ENCODE data around the gene PPM1D.

PPM1D gene

DNA sequence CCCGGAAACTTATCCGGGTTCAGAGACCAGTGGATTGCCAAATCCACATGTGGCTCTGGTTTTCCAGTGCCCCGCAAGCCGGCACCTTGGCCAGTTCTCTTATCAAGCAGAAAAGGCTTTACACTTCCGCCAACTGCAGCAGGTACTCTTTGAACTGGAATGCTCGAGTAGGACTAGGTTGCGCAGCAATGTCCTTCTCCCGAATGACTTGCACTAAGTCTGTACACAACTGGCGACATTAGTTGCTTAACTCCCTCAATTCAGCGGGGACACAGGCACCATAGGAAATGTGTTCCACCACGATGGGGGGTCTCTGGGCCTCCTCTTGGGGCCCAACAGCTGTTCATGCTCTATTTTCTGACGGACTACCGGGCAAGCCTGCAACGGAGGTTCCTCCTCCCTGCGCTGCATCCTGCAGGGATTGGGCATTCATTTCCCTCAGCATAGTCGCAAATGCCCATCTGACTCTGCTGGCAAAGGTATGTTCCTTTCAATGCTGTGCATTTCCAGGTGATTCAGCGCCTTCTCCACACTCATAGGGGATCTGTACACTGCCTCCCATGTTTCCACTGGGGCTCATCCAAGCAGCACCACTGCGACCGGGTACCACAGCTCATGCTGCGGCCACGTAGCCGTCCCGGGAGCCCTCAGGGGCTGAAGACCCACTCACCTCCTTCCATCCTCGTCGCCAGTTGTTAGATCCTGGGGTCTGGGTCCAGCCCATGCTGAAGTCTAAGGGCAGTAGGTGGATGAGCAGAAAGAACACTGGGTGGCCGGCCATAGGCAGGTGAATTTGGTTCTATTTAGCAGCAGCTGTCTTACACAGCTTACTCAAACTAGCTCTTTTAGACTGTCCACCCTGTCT lies 39.8 kb upstream of the PPM1D start:
- H3K4me3 ChIP-seq (ENCODE audit: low read length, poor library complexity, severe bottlenecking): no peak overlapping the region
- H3K9me2 ChIP-seq (replicated peaks; ENCODE audit: low read depth, low read length): no peaks in the 10 kb centered on the region
- H3K9ac ChIP-seq (ENCODE audit: low read depth, low read length, poor library complexity, severe bottlenecking): no peak overlapping the region
- no peaks in the 10 kb centered on the region for H3F3A ChIP-seq (ENCODE audit: low read depth)
- no peaks in the 10 kb centered on the region for H3K27me3 ChIP-seq (ENCODE audit: insufficient read depth, low read length, poor library complexity, severe bottlenecking)
- peaks cover 11% of the 10 kb centered on the region; the same call in 1 of the 2 replicates for H3K9me3 ChIP-seq (ENCODE audit: insufficient read depth, low read depth, low read length)
- no peak overlapping the region for H2AFZ ChIP-seq (ENCODE audit: low read length)
- no peaks in the 10 kb centered on the region for H3K4me1 ChIP-seq (ENCODE audit: insufficient read depth, low read length, poor library complexity, severe bottlenecking)
- no peaks in the 10 kb centered on the region for H4K20me1 ChIP-seq (ENCODE audit: insufficient read depth, low read length, poor library complexity, severe bottlenecking)
- no peaks in the 10 kb centered on the region for H3K36me3 ChIP-seq (ENCODE audit: insufficient read depth, low read length)
- H3K79me2 ChIP-seq (ENCODE audit: insufficient read depth, low read length): no peaks in the 10 kb centered on the region
- no peak for TF ChIP-seq EZH2phosphoT487 (IDR thresholded peaks at IDR 0.05; ENCODE audit: borderline replicate concordance)
- TF ChIP-seq, protein P1, sequence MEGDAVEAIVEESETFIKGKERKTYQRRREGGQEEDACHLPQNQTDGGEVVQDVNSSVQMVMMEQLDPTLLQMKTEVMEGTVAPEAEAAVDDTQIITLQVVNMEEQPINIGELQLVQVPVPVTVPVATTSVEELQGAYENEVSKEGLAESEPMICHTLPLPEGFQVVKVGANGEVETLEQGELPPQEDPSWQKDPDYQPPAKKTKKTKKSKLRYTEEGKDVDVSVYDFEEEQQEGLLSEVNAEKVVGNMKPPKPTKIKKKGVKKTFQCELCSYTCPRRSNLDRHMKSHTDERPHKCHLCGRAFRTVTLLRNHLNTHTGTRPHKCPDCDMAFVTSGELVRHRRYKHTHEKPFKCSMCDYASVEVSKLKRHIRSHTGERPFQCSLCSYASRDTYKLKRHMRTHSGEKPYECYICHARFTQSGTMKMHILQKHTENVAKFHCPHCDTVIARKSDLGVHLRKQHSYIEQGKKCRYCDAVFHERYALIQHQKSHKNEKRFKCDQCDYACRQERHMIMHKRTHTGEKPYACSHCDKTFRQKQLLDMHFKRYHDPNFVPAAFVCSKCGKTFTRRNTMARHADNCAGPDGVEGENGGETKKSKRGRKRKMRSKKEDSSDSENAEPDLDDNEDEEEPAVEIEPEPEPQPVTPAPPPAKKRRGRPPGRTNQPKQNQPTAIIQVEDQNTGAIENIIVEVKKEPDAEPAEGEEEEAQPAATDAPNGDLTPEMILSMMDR (conservative IDR thresholded peaks at IDR 0.05; ENCODE audit: low read length): no peak
- no peak overlapping the region for H3K4me2 ChIP-seq (ENCODE audit: low read depth, low read length, poor library complexity, severe bottlenecking)

DNA sequence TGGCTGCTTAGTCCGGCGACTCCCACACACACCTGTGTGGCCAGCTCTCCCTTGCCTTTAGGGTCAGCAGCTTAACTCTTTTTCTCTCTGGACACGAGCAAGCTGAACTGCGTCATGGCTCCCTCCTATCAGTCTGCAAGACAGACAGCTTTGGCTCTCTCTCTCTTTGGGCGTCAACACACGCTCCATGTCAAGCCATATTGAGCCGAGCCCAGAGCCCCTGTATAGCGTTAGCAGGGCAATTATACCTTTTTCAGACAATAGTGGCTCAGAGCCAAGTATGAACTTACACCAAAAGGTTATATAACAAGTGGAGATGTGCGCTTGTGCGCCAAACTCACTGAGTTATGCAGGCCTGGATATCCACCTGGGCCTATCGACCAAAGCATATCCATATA lies 39.1 kb upstream of the PPM1D start:
- H3K36me3 ChIP-seq (ENCODE audit: insufficient read depth, low read length): no peaks in the 10 kb centered on the region

DNA sequence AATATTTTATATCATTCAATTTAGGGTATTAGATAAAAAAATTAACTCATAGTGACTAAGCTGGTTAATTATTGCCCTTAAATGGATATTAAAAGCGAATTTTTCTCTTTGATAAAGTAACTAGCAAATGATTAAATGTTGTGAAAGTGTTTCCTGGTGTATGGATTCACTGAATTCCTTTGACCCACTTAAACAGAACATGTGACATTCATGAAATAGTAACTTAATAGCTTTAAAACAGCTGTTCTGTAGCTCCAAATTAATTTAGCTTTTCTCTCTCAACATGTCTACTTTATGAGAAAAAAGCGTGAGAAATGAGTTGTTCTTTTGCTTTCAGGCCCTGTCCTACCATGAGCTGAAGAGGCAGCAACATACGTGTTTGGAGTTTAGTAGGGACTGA lies 37.6 kb upstream of the PPM1D start:
- TF ChIP-seq, protein P1 (conservative IDR thresholded peaks at IDR 0.05; ENCODE audit: low read length): no peak
- TF ChIP-seq EZH2phosphoT487 (IDR thresholded peaks at IDR 0.05; ENCODE audit: borderline replicate concordance): no peak
- no peaks in the 10 kb centered on the region for H3F3A ChIP-seq (ENCODE audit: low read depth)
- no peaks in the 10 kb centered on the region for H3K27me3 ChIP-seq (ENCODE audit: insufficient read depth, low read length, poor library complexity, severe bottlenecking)
- H3K9me3 ChIP-seq (ENCODE audit: insufficient read depth, low read depth, low read length): peaks cover 8% of the 10 kb centered on the region; the same call in 1 of the 2 replicates
- H3K4me1 ChIP-seq (ENCODE audit: insufficient read depth, low read length, poor library complexity, severe bottlenecking): no peaks in the 10 kb centered on the region
- no peaks in the 10 kb centered on the region for H3K79me2 ChIP-seq (ENCODE audit: insufficient read depth, low read length)
- H3K9ac ChIP-seq (ENCODE audit: low read depth, low read length, poor library complexity, severe bottlenecking): no peak overlapping the region
- no peaks in the 10 kb centered on the region for H3K36me3 ChIP-seq (ENCODE audit: insufficient read depth, low read length)
- no peak overlapping the region for H2AFZ ChIP-seq (ENCODE audit: low read length)
- no peak overlapping the region for H3K4me2 ChIP-seq (ENCODE audit: low read depth, low read length, poor library complexity, severe bottlenecking)
- no peaks in the 10 kb centered on the region for H4K20me1 ChIP-seq (ENCODE audit: insufficient read depth, low read length, poor library complexity, severe bottlenecking)
- H3K4me3 ChIP-seq (ENCODE audit: low read length, poor library complexity, severe bottlenecking): no peak overlapping the region
- H3K9me2 ChIP-seq (replicated peaks; ENCODE audit: low read depth, low read length): no peaks in the 10 kb centered on the region

More for the DNA sequence above, 39.1 kb upstream of the PPM1D start:
- Histone ChIP-seq H3K27me3 (ENCODE audit: insufficient read depth, low read length, poor library complexity, severe bottlenecking) (no peaks in the 10 kb centered on the region), H3K4me1 (ENCODE audit: insufficient read depth, low read length, poor library complexity, severe bottlenecking) (no peaks in the 10 kb centered on the region), H2AFZ (ENCODE audit: low read length) (no peak overlapping the region), H3K79me2 (ENCODE audit: insufficient read depth, low read length) (no peaks in the 10 kb centered on the region), H3K4me3 (ENCODE audit: low read length, poor library complexity, severe bottlenecking) (no peak overlapping the region), H3K9ac (ENCODE audit: low read depth, low read length, poor library complexity, severe bottlenecking) (no peak overlapping the region), H3K9me3 (ENCODE audit: insufficient read depth, low read depth, low read length) (peaks cover 11% of the 10 kb centered on the region; the same call in 1 of the 2 replicates), H3K4me2 (ENCODE audit: low read depth, low read length, poor library complexity, severe bottlenecking) (no peak overlapping the region), H4K20me1 (ENCODE audit: insufficient read depth, low read length, poor library complexity, severe bottlenecking) (no peaks in the 10 kb centered on the region), H3K9me2 (replicated peaks; ENCODE audit: low read depth, low read length) (no peaks in the 10 kb centered on the region), H3F3A (ENCODE audit: low read depth) (no peaks in the 10 kb centered on the region)
- TF ChIP-seq, protein P1 (conservative IDR thresholded peaks at IDR 0.05; ENCODE audit: low read length): no peak
- TF ChIP-seq EZH2phosphoT487 (IDR thresholded peaks at IDR 0.05; ENCODE audit: borderline replicate concordance): no peak

Data from Loucy (cell line).